ENCODE results near the gene RXRA. TPM values are rescaled to one million over a fixed set of nuclear protein-coding genes. Genes with fewer than 3 reads are reported as not detected.
A peak's percentile ranks its signal among the peaks of the same experiment; 100 is the strongest.

The RXRA gene
- polyA plus RNA-seq, 1 of the 3 experiments (the other 2 are of a cell fraction) = 7.6 TPM

DNA sequence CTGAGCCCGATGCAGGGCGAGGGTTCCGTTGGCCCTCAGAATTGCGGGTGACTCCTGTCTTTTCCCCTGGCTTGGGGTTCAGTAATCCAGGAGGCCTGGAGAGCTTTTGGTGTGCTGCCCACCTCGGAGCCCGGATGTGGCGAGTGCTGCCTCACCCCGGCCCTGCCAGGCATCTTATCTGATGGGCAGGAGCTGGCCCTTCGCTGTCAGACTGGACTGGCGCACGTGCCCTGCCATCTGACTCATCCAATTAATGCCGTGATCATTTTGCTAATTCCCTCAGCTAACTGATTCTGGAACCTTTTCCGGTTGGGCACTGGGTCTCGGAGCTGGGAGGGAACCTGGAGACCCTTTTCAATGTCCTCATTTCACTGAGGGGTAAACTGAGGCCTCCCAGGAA lies 34.6 kb downstream of the RXRA start:
- Histone ChIP-seq H3K79me2 (ENCODE audit: insufficient read depth) (peaks cover 42% of the 10 kb centered on the region; the same call in 1 of the 2 replicates), H3F3A (replicated peaks; ENCODE audit: insufficient read depth) (peaks cover 9% of the 10 kb centered on the region), H3K36me3 (replicated peaks in 1 of 2; ENCODE audit: control insufficient read depth in 1 of 2, insufficient read depth in 2 of 2, low read length in 1 of 2) (no peaks in the 10 kb centered on the region), H3K9me3 (no peaks in the 10 kb centered on the region), H3K27ac (ENCODE audit: low read depth in 2 of 2, low read length in 1 of 2) (peak overlapping the region; percentile 56 to 69), H4K20me1 (ENCODE audit: insufficient read depth) (peaks cover 98% of the 10 kb centered on the region), H3K4me2 (peak overlapping the region; percentile 77), H2AFZ (ENCODE audit: low read depth) (no peak overlapping the region), H3K9ac (peak overlapping the region; percentile 48; the same call in 1 of the 2 replicates), H3K27me3 (ENCODE audit: insufficient read depth) (no peaks in the 10 kb centered on the region), H3K9me2 (no peaks in the 10 kb centered on the region), H3K4me3 (ENCODE audit: low read depth in 2 of 2, low read length in 1 of 2) (no peak overlapping the region), H3K4me1 (ENCODE audit: control insufficient read depth in 1 of 2, insufficient read depth in 2 of 2, low read depth in 1 of 2, low read length in 1 of 2) (peaks cover 25 to 88% of the 10 kb centered on the region in 2 experiments)
- POLR2A ChIA-PET = interaction anchor here (2.6 kb wide), 1 partner anchor 11 kb away, joined by 10 read pairs; no protein-coding TSS in a partner anchor
- DNase-seq = peak; percentile 92
- 7% methylated on average over 10 of the region's 14 CpGs for WGBS (ENCODE audit: low lambda C conversion rate)
- CTCF ChIA-PET = interaction anchor here (0.6 to 4.5 kb wide), 12 partner anchors 10 to 196 kb away, joined by 3 to 31 read pairs (median 3); partner anchors contain the start of gene RNU6ATAC
- TF ChIP-seq MXI1 (IDR thresholded peaks at IDR 0.05; ENCODE audit: low read depth, low read length) = peak; percentile 97
- peak; percentile 91 for TF ChIP-seq TCF12 (IDR thresholded peaks at IDR 0.05)
- peak; percentile 38 for TF ChIP-seq CHD2 (IDR thresholded peaks at IDR 0.05; ENCODE audit: low read length, partially characterized antibody)
- no peak for TF ChIP-seq RFX5 (IDR thresholded peaks at IDR 0.05; ENCODE audit: low read length)
- TF ChIP-seq POLR2AphosphoS5 (IDR thresholded peaks at IDR 0.05; ENCODE audit: low read depth, low read length) = peak; percentile 72; the same call in 1 of the 2 replicates
- peak; percentile 86 to 92 for TF ChIP-seq EP300 (IDR thresholded peaks at IDR 0.05; ENCODE audit: borderline replicate concordance in 1 of 2, low read depth in 1 of 2, low read length in 1 of 2)
- TF ChIP-seq FOXJ3 (CRISPR knock-in tag; IDR thresholded peaks at IDR 0.05) = peak; percentile 57; the same call in 1 of the 2 replicates
- no peak for TF ChIP-seq NRF1 (IDR thresholded peaks at IDR 0.05; ENCODE audit: low read depth, low read length)
- TF ChIP-seq GABPA (IDR thresholded peaks at IDR 0.05; ENCODE audit: low read depth) = 0 out of 2 replicates have a peak, but pooled peaks have one; percentile 20
- no peak for TF ChIP-seq MEF2A (IDR thresholded peaks at IDR 0.05; ENCODE audit: borderline replicate concordance, low read depth)
- no peak for TF ChIP-seq TAF1 (IDR thresholded peaks at IDR 0.05; ENCODE audit: borderline replicate concordance, low read depth, low read length)
- no peak for TF ChIP-seq EZH2phosphoT487 (IDR thresholded peaks at IDR 0.05; ENCODE audit: borderline replicate concordance, low read depth)
- TF ChIP-seq, protein P1, sequence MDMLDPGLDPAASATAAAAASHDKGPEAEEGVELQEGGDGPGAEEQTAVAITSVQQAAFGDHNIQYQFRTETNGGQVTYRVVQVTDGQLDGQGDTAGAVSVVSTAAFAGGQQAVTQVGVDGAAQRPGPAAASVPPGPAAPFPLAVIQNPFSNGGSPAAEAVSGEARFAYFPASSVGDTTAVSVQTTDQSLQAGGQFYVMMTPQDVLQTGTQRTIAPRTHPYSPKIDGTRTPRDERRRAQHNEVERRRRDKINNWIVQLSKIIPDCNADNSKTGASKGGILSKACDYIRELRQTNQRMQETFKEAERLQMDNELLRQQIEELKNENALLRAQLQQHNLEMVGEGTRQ (IDR thresholded peaks at IDR 0.05; ENCODE audit: borderline replicate concordance, low read depth, low read length) = 0 out of 2 replicates have a peak, but pooled peaks have one; percentile 23
- TF ChIP-seq ELF1 (IDR thresholded peaks at IDR 0.05) = no peak
- peak; percentile 90; the same call in 1 of the 2 replicates for TF ChIP-seq FOSL2 (IDR thresholded peaks at IDR 0.05; ENCODE audit: borderline replicate concordance, low read depth)
- peak; percentile 79 for TF ChIP-seq TEAD4 (IDR thresholded peaks at IDR 0.05; ENCODE audit: borderline replicate concordance, insufficient read depth)
- peak; percentile 91 for TF ChIP-seq SIN3A (IDR thresholded peaks at IDR 0.05; ENCODE audit: borderline replicate concordance, low read depth, low read length)
- peak; percentile 12; the same call in 1 of the 2 replicates for TF ChIP-seq RAD21 (IDR thresholded peaks at IDR 0.05; ENCODE audit: low read length)
- TF ChIP-seq, protein P2, sequence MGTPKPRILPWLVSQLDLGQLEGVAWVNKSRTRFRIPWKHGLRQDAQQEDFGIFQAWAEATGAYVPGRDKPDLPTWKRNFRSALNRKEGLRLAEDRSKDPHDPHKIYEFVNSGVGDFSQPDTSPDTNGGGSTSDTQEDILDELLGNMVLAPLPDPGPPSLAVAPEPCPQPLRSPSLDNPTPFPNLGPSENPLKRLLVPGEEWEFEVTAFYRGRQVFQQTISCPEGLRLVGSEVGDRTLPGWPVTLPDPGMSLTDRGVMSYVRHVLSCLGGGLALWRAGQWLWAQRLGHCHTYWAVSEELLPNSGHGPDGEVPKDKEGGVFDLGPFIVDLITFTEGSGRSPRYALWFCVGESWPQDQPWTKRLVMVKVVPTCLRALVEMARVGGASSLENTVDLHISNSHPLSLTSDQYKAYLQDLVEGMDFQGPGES (IDR thresholded peaks at IDR 0.05; ENCODE audit: low read depth, low read length) = no peak
- peak; percentile 97 for TF ChIP-seq GATA2 (CRISPR knock-in tag; IDR thresholded peaks at IDR 0.05)
- peak; percentile 27; the same call in 1 of the 2 replicates for TF ChIP-seq SMC3 (IDR thresholded peaks at IDR 0.05; ENCODE audit: low read depth, low read length)
- TF ChIP-seq RXRA (IDR thresholded peaks at IDR 0.05; ENCODE audit: borderline replicate concordance, low read depth) = peak; percentile 77; the same call in 1 of the 2 replicates
- TF ChIP-seq RCOR1 (IDR thresholded peaks at IDR 0.05; ENCODE audit: low read length) = peak; percentile 85
- TF ChIP-seq, protein P3, sequence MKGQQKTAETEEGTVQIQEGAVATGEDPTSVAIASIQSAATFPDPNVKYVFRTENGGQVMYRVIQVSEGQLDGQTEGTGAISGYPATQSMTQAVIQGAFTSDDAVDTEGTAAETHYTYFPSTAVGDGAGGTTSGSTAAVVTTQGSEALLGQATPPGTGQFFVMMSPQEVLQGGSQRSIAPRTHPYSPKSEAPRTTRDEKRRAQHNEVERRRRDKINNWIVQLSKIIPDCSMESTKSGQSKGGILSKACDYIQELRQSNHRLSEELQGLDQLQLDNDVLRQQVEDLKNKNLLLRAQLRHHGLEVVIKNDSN (IDR thresholded peaks at IDR 0.05; ENCODE audit: borderline replicate concordance, low read depth) = peak; percentile 79
- no peak for TF ChIP-seq YY1 (IDR thresholded peaks at IDR 0.05; ENCODE audit: low read depth)
- TF ChIP-seq, protein P4, sequence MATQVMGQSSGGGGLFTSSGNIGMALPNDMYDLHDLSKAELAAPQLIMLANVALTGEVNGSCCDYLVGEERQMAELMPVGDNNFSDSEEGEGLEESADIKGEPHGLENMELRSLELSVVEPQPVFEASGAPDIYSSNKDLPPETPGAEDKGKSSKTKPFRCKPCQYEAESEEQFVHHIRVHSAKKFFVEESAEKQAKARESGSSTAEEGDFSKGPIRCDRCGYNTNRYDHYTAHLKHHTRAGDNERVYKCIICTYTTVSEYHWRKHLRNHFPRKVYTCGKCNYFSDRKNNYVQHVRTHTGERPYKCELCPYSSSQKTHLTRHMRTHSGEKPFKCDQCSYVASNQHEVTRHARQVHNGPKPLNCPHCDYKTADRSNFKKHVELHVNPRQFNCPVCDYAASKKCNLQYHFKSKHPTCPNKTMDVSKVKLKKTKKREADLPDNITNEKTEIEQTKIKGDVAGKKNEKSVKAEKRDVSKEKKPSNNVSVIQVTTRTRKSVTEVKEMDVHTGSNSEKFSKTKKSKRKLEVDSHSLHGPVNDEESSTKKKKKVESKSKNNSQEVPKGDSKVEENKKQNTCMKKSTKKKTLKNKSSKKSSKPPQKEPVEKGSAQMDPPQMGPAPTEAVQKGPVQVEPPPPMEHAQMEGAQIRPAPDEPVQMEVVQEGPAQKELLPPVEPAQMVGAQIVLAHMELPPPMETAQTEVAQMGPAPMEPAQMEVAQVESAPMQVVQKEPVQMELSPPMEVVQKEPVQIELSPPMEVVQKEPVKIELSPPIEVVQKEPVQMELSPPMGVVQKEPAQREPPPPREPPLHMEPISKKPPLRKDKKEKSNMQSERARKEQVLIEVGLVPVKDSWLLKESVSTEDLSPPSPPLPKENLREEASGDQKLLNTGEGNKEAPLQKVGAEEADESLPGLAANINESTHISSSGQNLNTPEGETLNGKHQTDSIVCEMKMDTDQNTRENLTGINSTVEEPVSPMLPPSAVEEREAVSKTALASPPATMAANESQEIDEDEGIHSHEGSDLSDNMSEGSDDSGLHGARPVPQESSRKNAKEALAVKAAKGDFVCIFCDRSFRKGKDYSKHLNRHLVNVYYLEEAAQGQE (IDR thresholded peaks at IDR 0.05; ENCODE audit: low read depth, low read length) = no peak
- TF ChIP-seq, protein P5, sequence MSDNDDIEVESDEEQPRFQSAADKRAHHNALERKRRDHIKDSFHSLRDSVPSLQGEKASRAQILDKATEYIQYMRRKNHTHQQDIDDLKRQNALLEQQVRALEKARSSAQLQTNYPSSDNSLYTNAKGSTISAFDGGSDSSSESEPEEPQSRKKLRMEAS (IDR thresholded peaks at IDR 0.05; ENCODE audit: low read depth) = peak; percentile 96
